SJCRH30 (cell line): ENCODE measurements around the gene FRY. TPM values are rescaled to one million over a fixed set of nuclear protein-coding genes. Genes with fewer than 3 reads are reported as not detected.

Experiments used
- DNase-seq, 2 experiments: peaks; one replicate each; pipeline ENCODE4 v3.0.0-alpha.2; 2015 to 2020
- H3K27ac ChIP-seq: fragments of 250-450 bp; sonication (Bioruptor Pico); 2 replicates; pipeline ENCODE4 v1.5.1; 2020; ENCODE audit warnings: mild to moderate bottlenecking, moderate library complexity
- H3K27me3 ChIP-seq: fragments of 250-450 bp; sonication (Bioruptor Pico); 2 replicates; pipeline ENCODE4 v1.5.1; 2020; ENCODE audit warnings: mild to moderate bottlenecking, moderate library complexity
- H3K36me3 ChIP-seq: fragments of 250-450 bp; sonication (Bioruptor Pico); 2 replicates; pipeline ENCODE4 v1.5.1; 2020; ENCODE audit warnings: mild to moderate bottlenecking, moderate library complexity
- H3K4me1 ChIP-seq: fragments of 250-450 bp; sonication (Bioruptor Pico); 2 replicates; pipeline ENCODE4 v1.5.1; 2020; ENCODE audit warnings: mild to moderate bottlenecking, moderate library complexity
- H3K4me3 ChIP-seq: fragments of 250-450 bp; sonication (Bioruptor Pico); 2 replicates; pipeline ENCODE4 v1.5.1; 2020; ENCODE audit warnings: mild to moderate bottlenecking, moderate library complexity
- H3K9me3 ChIP-seq: fragments of 250-450 bp; sonication (Bioruptor Pico); replicated peaks from 2 replicates; pipeline ENCODE4 v1.5.1; 2020; ENCODE audit warnings: mild to moderate bottlenecking, moderate library complexity
- total RNA-seq: library from RNA; depleted of rRNA; stranded (reverse); fragments of >200 nt; shearing (Covaris generic); gene quantifications from 2 replicates; pipeline ENCODE4 v1.2.3, GENCODE V29; 2014

FRY gene
- total RNA-seq, 1 experiment from 2014 or later = 3.0 TPM

DNA sequence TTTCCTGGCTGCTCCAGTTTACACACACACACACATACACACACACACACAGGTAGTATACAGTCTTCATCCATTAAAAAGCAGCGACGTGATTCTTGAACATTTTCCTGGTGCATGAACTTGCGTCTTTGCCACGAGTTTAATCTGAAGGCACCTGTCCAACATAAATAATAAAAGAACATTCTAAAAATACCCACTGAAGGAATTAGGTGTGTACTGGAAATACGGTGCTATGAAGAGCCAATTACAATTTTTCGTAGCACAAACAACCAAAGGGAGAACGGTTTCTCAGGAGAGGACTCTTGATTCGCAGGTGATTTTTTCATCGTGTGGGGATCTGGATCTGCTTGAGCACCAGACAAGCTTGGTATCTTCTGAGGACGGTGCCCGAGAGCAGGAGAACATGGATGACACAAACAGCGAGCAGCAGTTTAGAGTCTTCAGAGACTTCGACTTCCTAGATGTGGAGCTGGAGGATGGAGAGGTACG lies 222.4 kb downstream of the FRY start:
- Histone ChIP-seq H3K4me1 (peaks cover 10% of the 10 kb centered on the region), H3K9me3 (no peaks in the 10 kb centered on the region), H3K4me3 (no peak overlapping the region), H3K27ac (no peak overlapping the region), H3K36me3 (no peaks in the 10 kb centered on the region), H3K27me3 (no peaks in the 10 kb centered on the region)
- DNase-seq = no peak

DNA sequence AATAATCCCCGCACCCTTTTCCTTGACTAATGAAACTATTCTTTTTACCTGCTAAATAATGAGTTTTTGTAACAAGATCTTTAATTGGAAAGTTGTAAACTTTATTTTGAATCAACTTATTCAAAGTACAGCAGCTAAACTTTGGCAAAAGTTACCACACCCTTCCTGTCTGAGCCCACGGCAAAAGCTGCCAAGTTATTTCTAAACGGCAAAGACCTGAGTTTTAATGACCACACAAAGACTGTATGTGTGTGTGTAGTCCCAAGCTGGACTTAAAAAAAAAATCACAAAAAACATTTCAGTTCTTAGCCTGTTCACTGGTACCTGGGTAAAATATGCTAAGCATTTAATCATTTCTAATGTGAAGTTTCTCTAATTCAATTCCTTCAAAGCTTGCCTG lies 222.8 kb downstream of the FRY start:
- Histone ChIP-seq H3K27ac (no peak overlapping the region), H3K27me3 (no peaks in the 10 kb centered on the region), H3K36me3 (no peaks in the 10 kb centered on the region), H3K4me3 (no peak overlapping the region), H3K9me3 (no peaks in the 10 kb centered on the region), H3K4me1 (peaks cover 10% of the 10 kb centered on the region)
- no peak for DNase-seq

DNA sequence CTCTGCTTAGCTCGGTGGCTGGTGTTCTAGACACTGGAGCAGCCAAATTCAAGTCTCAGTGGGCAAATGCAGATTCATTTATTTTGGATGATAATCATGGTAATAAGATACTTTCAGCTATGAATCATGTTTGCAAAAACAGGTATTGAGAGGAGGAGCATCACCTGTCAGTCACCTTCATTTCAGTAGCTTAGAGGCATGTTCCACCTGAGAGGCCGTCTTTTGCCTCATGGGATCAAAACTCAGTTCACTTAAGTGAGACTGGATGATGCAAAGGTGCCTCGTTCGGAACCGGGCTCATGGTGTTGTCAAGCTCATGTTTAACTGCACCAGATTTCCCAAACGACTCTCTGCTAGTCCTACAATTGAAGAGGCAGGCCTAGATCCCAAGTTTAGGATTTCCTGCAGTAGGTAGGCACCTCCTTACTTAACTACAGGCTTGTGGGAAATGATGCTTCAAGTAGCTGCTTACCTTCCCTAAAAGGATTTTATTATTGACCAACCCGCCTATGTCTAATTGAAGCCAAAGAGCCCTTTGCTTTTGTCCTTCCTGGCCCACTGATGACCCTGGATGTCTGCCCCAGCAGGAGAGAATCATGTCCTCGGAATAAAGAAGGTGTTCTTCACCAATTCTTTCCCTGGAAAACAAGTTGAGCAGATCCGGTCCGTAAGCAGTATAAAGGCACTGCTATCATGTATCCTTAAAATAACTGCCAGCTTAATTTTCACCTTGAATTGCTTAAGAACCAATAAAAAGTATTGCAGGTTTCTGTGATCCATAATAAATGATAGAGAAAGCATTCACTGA lies 223.5 kb downstream of the FRY start:
- H3K4me3 ChIP-seq = no peak overlapping the region
- no peaks in the 10 kb centered on the region for H3K27me3 ChIP-seq
- no peaks in the 10 kb centered on the region for H3K36me3 ChIP-seq
- H3K27ac ChIP-seq = no peak overlapping the region
- no peak for DNase-seq
- no peaks in the 10 kb centered on the region for H3K9me3 ChIP-seq
- peaks cover 10% of the 10 kb centered on the region for H3K4me1 ChIP-seq

DNA sequence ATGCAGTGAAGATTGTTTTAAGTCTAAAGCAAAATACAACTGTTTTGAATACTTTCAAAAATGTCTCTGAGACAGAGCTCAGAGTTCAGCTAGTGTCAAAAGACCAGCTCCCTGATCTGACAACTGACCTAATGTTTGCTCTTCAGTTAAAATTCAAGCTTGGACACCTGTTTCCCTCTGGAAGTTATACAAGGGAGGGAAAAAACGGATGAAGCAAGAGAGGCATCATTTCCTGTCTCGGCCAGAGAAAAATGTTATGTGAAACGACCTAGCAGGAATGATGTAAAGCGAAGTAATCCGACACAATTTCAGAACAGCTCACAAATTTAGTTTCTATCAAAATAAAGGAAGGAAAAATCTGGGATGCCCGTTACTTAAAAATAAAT lies 224.1 kb downstream of the FRY start:
- Histone ChIP-seq H3K4me1 (peaks cover 11% of the 10 kb centered on the region), H3K36me3 (no peaks in the 10 kb centered on the region), H3K4me3 (no peak overlapping the region), H3K27me3 (no peaks in the 10 kb centered on the region), H3K27ac (no peak overlapping the region), H3K9me3 (no peaks in the 10 kb centered on the region)
- DNase-seq = peak; percentile 12 to 62

DNA sequence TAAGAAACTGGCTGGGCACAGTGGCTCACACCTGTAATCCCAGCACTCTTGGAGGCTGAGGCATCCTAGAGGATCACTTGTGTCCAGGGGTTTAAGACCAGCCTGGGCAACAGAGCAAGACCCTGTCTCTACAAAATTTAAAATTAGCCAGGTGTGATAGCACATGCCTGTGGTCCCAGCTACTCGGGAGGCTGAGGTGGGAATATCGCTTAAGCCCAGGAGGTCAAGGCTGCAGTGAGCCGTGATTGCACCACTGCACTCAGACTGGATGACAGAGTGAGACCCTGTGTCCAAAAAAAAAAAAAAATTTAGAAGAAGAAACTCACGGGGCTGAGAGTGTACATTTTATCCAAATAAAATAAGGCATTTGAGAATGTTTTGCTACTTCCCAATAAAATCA lies 224.7 kb downstream of the FRY start:
- no peaks in the 10 kb centered on the region for H3K36me3 ChIP-seq
- DNase-seq = no peak
- H3K4me1 ChIP-seq = peaks cover 16% of the 10 kb centered on the region
- no peak overlapping the region for H3K27ac ChIP-seq
- no peak overlapping the region for H3K4me3 ChIP-seq
- H3K9me3 ChIP-seq = no peaks in the 10 kb centered on the region
- H3K27me3 ChIP-seq = no peaks in the 10 kb centered on the region

DNA sequence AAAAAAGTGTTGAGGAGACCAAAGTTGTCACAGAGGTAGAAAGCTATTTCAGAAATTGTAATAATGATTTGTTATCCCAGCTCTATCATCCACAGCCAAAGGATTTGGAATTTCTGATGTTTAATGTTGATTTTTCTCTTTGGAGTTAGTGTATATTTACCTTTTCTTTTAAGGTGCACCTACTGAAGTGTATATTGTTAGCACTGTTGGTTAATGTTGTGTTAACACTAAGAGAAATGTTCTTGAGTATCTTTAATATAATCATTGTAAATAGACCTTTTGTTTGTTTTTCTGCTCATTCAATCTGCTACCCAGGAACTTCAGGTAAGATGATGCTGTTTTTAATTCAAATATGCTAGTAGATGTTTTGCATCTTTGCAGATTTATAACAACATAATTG lies 226.1 kb downstream of the FRY start:
- DNase-seq = no peak
- H3K27ac ChIP-seq = no peak overlapping the region
- H3K9me3 ChIP-seq = no peaks in the 10 kb centered on the region
- H3K36me3 ChIP-seq = no peaks in the 10 kb centered on the region
- no peaks in the 10 kb centered on the region for H3K27me3 ChIP-seq
- H3K4me1 ChIP-seq = peaks cover 24% of the 10 kb centered on the region
- no peak overlapping the region for H3K4me3 ChIP-seq

DNA sequence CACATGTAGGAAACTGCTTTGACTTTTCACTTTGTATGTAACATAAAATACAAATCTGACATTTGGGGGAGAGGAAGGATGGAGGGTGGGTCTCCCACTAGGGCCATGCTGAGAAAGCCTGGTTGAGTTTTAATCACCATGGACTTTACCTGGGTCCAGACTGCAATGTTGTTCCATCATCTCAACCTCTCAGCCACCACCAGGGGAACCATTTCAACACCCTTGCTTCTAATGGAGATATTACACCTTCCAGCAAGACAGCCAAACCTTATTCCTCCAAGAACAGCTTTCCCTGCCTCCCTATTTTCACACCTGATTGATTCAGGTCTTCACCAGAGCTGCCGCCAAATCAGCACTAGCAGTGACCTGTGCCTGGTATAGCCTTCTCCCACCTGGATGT lies 227.5 kb downstream of the FRY start:
- no peaks in the 10 kb centered on the region for H3K36me3 ChIP-seq
- no peak for DNase-seq
- peaks cover 24% of the 10 kb centered on the region for H3K4me1 ChIP-seq
- H3K27ac ChIP-seq = no peak overlapping the region
- H3K9me3 ChIP-seq = no peaks in the 10 kb centered on the region
- H3K27me3 ChIP-seq = no peaks in the 10 kb centered on the region
- no peak overlapping the region for H3K4me3 ChIP-seq

DNA sequence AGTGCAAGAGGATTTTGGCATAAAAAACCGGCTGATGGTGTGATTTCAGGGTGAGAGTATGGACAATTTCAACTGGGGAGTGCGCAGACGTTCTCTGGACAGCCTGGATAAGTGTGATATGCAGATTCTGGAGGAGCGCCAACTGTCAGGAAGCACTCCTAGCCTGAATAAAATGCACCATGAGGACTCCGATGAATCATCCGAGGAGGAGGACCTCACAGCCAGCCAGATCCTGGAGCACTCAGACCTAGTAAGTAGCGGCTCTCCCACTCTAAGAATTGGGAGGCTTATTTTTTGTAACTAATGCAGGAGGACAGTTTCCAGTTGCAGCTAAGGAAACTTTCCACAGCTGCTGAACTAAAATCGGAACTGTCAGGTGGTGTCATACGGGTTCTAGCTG lies 230.0 kb downstream of the FRY start:
- Histone ChIP-seq H3K27ac (peak overlapping the region; percentile 34; the same call in 1 of the 2 replicates), H3K36me3 (no peaks in the 10 kb centered on the region), H3K4me3 (peak overlapping the region; percentile 25), H3K4me1 (peaks cover 14% of the 10 kb centered on the region), H3K9me3 (no peaks in the 10 kb centered on the region), H3K27me3 (no peaks in the 10 kb centered on the region)
- peak; percentile 76 to 79 for DNase-seq

DNA sequence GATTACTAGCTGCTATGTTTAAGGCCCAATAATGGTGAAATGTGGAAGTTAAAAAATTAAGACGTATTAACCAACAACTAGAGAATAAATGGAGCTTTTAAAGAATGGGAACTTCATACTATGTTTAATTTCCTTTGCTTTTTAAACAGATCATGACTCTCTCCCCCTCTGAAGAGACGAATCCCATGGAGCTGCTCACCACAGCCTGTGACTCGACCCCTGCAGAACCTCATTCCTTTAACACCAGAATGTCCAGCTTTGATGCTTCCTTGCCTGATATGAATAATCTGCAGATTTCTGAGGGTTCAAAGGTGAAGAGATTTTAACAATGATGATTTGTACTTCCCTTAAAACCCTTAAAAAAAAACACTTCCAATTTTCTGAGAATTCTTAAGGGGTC lies 230.6 kb downstream of the FRY start:
- no peaks in the 10 kb centered on the region for H3K9me3 ChIP-seq
- DNase-seq = no peak
- H3K27me3 ChIP-seq = no peaks in the 10 kb centered on the region
- H3K4me3 ChIP-seq = peak overlapping the region; percentile 25; the same call in 1 of the 2 replicates
- peak overlapping the region; percentile 34; the same call in 1 of the 2 replicates for H3K27ac ChIP-seq
- H3K36me3 ChIP-seq = no peaks in the 10 kb centered on the region
- peaks cover 14% of the 10 kb centered on the region for H3K4me1 ChIP-seq

DNA sequence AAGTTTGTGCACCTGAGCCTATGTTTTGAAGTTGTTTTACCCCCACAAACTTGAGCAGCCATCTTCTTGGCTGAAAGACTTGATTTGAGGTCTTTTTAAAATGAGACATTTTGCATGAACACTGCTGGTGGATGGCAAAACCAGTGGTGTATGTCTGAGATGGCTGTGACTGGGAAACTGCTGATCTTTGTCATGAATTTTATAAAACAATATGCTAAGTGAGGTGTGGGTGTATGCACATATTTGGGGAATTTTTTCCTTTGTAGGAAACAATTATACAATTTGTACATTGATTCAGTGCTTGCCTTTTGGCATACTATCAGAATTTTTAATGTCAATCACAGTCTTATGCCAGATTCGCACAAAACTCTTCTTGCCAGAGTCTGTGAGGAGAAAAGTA lies 231.0 kb downstream of the FRY start:
- Histone ChIP-seq H3K4me3 (no peak overlapping the region), H3K27me3 (no peaks in the 10 kb centered on the region), H3K27ac (no peak overlapping the region), H3K4me1 (peaks cover 14% of the 10 kb centered on the region), H3K9me3 (no peaks in the 10 kb centered on the region), H3K36me3 (no peaks in the 10 kb centered on the region)
- no peak for DNase-seq

DNA sequence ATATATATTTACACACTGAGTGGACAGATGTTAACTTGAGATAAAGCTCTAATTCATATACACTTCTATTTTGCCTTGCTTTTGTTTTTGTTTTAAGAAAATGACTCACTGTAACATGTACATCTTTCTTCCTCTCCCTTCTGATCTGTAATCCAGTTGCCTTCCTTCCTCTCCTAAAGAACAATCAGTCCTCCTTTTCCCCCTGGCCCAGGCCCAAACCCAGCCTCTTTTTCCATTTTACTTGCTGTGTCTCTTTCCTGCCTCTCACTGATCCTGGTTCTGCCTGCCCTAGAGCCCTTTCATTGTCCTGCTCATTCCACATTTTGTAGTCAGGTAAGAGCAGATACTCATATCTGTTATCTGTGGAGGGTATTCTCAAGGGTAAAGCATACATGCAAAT lies 232.8 kb downstream of the FRY start:
- no peak for DNase-seq
- Histone ChIP-seq H3K27ac (no peak overlapping the region), H3K9me3 (no peaks in the 10 kb centered on the region), H3K36me3 (no peaks in the 10 kb centered on the region), H3K4me1 (peaks cover 14% of the 10 kb centered on the region), H3K4me3 (no peak overlapping the region), H3K27me3 (no peaks in the 10 kb centered on the region)

DNA sequence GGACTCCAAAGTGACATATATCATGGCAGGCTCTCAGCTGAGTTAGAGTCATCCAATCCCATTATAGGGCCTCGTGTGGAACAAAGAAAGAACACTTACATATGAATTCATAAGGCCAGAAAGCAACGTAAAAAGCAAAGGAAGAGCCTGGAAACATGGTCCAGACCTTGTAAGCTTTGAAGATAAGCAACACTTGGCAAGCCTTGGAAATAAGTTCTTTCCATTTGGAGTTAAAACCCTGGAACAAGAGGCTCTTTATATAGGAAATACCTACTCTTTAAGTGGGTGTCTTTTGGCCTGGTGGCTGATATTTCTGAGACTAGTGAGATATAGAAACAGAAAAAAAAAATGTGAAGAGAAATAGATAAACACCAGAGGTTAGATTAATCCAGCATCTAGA lies 234.2 kb downstream of the FRY start:
- no peaks in the 10 kb centered on the region for H3K36me3 ChIP-seq

DNA sequence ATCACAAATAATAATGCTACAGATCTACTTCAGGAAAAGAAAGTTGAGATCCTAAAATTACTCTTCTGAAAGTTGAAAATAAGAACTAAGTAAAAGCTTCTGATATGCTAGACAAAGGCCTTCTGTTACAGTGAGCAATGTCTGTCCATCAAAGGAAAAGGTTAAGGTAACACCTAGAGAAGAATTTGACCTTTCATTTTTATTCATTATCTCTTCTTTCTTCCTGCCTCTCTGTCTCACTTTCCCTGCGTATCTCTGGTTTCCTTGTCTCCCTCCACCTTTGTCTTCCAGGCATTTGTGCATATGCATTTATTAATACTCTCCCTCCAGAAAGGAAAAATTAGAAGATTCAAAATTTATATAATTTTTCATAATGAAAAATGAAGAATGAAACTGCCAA lies 234.6 kb downstream of the FRY start:
- Histone ChIP-seq H3K27ac (no peak overlapping the region), H3K9me3 (no peaks in the 10 kb centered on the region), H3K4me3 (no peak overlapping the region), H3K36me3 (no peaks in the 10 kb centered on the region), H3K27me3 (no peaks in the 10 kb centered on the region), H3K4me1 (peaks cover 9% of the 10 kb centered on the region)
- DNase-seq = no peak

More for the DNA sequence above, 234.2 kb downstream of the FRY start:
- DNase-seq = no peak
- Histone ChIP-seq H3K27me3 (no peaks in the 10 kb centered on the region), H3K9me3 (no peaks in the 10 kb centered on the region), H3K4me1 (peaks cover 13% of the 10 kb centered on the region), H3K27ac (no peak overlapping the region), H3K4me3 (no peak overlapping the region)

DNA sequence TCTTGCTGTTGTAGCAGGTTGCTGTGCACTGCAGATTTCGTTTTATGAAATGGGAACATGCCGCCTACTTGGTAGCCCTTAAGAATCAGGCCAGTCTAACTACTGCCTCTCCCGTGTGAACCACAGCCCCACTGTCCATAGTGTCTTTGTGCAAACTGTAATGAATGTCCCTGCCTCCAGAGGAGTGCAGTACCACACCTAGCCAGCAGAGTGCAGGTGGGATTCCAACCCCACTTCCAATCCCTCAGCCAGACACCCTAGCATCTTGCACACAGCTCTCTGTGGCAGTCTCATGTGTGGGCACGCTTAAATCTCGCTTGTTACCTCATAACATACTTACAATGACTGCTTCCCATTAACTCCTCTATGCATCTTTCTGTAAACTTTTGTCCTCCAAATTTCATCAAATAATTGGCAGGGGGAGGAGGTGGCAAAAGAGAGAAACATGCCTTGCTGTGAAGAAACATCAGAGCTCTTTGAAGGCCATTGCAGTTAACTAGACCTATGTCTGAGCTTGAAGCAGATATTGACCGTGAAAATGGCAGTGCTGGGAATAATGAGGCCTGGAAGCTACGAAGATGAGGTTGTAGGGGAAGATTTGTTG lies 236.4 kb downstream of the FRY start:
- no peak overlapping the region for H3K27ac ChIP-seq
- no peaks in the 10 kb centered on the region for H3K9me3 ChIP-seq
- H3K4me1 ChIP-seq = no peaks in the 10 kb centered on the region
- no peak overlapping the region for H3K4me3 ChIP-seq
- H3K36me3 ChIP-seq = no peaks in the 10 kb centered on the region
- no peak for DNase-seq
- no peaks in the 10 kb centered on the region for H3K27me3 ChIP-seq

DNA sequence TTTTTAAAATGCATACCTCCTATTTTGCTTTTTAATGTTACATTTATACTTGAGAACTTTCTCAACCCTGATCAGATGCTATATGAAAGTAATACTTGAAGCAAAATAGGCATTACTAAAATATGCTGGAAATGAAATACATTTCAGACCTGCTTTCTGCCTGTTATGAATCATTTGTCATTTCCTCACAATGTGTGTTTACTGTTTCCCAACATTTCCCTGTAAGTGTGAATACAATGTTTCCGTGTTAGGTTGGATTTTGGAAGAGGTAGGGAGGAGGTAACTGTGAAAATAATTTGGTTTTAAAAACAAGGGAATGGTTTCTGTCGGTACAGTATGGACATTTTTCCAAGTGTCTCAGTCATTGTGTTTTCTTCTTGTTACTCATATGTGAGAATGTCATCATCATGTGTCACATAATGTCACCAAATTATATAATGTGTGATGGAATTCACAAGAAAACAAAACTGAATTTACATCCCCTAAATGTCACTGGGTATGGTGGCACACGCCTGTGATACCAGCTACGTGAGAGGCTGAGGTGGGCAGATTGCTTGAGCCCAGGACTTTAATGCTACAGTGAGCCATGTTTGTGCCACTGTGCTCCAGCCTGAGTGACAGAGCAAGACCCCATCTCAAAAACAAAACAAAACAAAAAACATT lies 240.6 kb downstream of the FRY start:
- Histone ChIP-seq H3K36me3 (no peaks in the 10 kb centered on the region), H3K4me1 (no peaks in the 10 kb centered on the region), H3K4me3 (no peak overlapping the region), H3K27ac (no peak overlapping the region), H3K27me3 (no peaks in the 10 kb centered on the region), H3K9me3 (no peaks in the 10 kb centered on the region)
- DNase-seq = no peak
